ENCODE measurements around the gene TRPM3. TPM values are rescaled to one million over a fixed set of nuclear protein-coding genes. Genes with fewer than 3 reads are reported as not detected.

The TRPM3 gene
- total and polyA plus RNA-seq, 2 donors (not counting 1 experiment from before 2014, with no cell fraction given), result not detected

DNA sequence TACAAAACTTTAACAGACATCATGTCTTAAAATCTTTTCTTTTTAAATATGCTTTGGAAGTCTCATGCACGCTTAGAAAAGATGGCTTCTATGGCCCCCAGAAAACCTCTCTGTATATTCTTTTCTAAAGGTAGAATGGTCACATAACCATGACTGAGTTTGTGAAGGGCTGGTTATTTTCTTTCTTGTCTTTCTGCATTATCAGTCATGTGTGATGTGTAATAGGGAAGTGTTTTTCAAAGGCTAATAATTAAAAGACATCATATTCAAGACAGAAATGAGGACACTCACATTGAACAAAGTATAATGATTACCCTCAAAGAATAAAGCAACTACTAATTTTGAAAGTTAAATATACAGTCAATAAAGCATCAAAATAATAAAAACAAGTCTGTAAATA lies 253.4 kb downstream of the TRPM3 start:
- H3K27me3 ChIP-seq (replicated peaks in 1 of 4; ENCODE audit: control extremely low read depth in 1 of 4, control insufficient read depth in 3 of 4, insufficient read depth in 4 of 4, low read length in 3 of 4), result no peaks in the 10 kb centered on the region
- H3K4me3 ChIP-seq (ENCODE audit: control extremely low read depth in 1 of 5, extremely low read depth in 1 of 5, insufficient read depth in 1 of 5, low read depth in 2 of 5, low read length in 4 of 5), result no peak overlapping the region
- H3K27ac Mint-ChIP-seq, result no peak overlapping the region
- H3K27ac ChIP-seq (ENCODE audit: low read length in 2 of 2), result no peak overlapping the region
- H2AFZ ChIP-seq (ENCODE audit: insufficient read depth, low read depth, low read length, poor library complexity, severe bottlenecking), result no peak overlapping the region
- ChIA-PET POLR2A (no interaction called here), CTCF (no interaction called here)
- H3K9ac ChIP-seq (ENCODE audit: low read length), result no peak overlapping the region
- no peak for TF ChIP-seq CTCF (IDR thresholded peaks at IDR 0.05)
- no peak for TF ChIP-seq EZH2 (IDR thresholded peaks at IDR 0.05; ENCODE audit: borderline replicate concordance, insufficient read depth, low read depth, low read length, poor library complexity, severe bottlenecking)
- no CpG with 5 or more reads among the region's 1 CpG for WGBS (ENCODE audit: insufficient coverage)
- no peaks in the 10 kb centered on the region for H3K36me3 ChIP-seq (replicated peaks in 1 of 2; ENCODE audit: control extremely low read depth in 1 of 2, control insufficient read depth in 1 of 2, extremely low read depth in 1 of 2, insufficient read depth in 2 of 2, low read length in 1 of 2)
- ATAC-seq (ENCODE audit: low read depth) (no peak), DNase-seq (no peak)
- H3K9me3 Mint-ChIP-seq (ENCODE audit: insufficient read depth), result peaks cover 2% of the 10 kb centered on the region
- no peaks in the 10 kb centered on the region for H3K4me1 Mint-ChIP-seq
- H4K20me1 ChIP-seq (ENCODE audit: control insufficient read depth, insufficient read depth, low read length, poor library complexity, severe bottlenecking), result no peaks in the 10 kb centered on the region
- no peaks in the 10 kb centered on the region for H3K4me1 ChIP-seq (ENCODE audit: control insufficient read depth in 2 of 2, insufficient read depth in 2 of 2, low read length in 2 of 2)
- H3K4me2 ChIP-seq (replicated peaks; ENCODE audit: low read depth, low read length, poor library complexity, severe bottlenecking), result no peak overlapping the region
- no peaks in the 10 kb centered on the region for H3K9me3 ChIP-seq (ENCODE audit: control extremely low read depth in 1 of 3, control insufficient read depth in 2 of 3, insufficient read depth in 1 of 3, low read length in 2 of 3)
- no peaks in the 10 kb centered on the region for H3K27me3 Mint-ChIP-seq
- intact Hi-C loops (cut with micrococcal nuclease), result no loop called here
- H3K4me3 Mint-ChIP-seq, result no peak overlapping the region
- H3K79me2 ChIP-seq (ENCODE audit: control insufficient read depth, insufficient read depth, low read length), result no peaks in the 10 kb centered on the region

DNA sequence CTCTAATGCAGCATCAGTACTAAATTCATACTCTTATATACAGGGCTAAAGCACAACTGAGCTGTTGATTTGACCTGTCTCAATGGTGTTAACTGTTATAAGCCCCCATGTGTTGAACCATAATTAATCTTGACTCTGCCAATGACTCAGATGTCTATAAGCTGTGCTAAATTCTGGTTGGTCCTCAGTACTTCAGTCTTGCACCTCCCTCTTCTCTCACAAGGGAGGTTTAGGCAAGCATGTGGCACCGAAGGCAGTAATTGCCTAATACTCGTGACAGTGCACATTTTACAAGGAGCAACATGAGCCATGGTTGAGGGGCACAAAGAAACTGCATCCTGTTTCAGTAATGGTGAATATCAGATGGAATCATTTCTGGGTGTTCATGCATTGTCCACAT lies 255.9 kb downstream of the TRPM3 start:
- CTCF ChIA-PET, result no interaction called here

More for the DNA sequence above, 255.9 kb downstream of the TRPM3 start:
- H3K27me3 Mint-ChIP-seq, result peaks cover 4% of the 10 kb centered on the region
- no peaks in the 10 kb centered on the region for H3K4me1 ChIP-seq (ENCODE audit: control insufficient read depth in 2 of 2, insufficient read depth in 2 of 2, low read length in 2 of 2)
- no peak overlapping the region for H2AFZ ChIP-seq (ENCODE audit: insufficient read depth, low read depth, low read length, poor library complexity, severe bottlenecking)
- ATAC-seq (ENCODE audit: low read depth) (no peak), DNase-seq (no peak)
- peaks cover 2% of the 10 kb centered on the region for H3K9me3 Mint-ChIP-seq (ENCODE audit: insufficient read depth)
- no peak overlapping the region for H3K27ac ChIP-seq (ENCODE audit: low read length in 2 of 2)
- no peaks in the 10 kb centered on the region for H4K20me1 ChIP-seq (ENCODE audit: control insufficient read depth, insufficient read depth, low read length, poor library complexity, severe bottlenecking)
- intact Hi-C loops (cut with micrococcal nuclease), result no loop called here
- TF ChIP-seq EZH2 (IDR thresholded peaks at IDR 0.05; ENCODE audit: borderline replicate concordance, insufficient read depth, low read depth, low read length, poor library complexity, severe bottlenecking), result no peak
- no peak for TF ChIP-seq CTCF (IDR thresholded peaks at IDR 0.05)
- POLR2A ChIA-PET, result no interaction called here
- no peak overlapping the region for H3K9ac ChIP-seq (ENCODE audit: low read length)
- H3K36me3 ChIP-seq (replicated peaks in 1 of 2; ENCODE audit: control extremely low read depth in 1 of 2, control insufficient read depth in 1 of 2, extremely low read depth in 1 of 2, insufficient read depth in 2 of 2, low read length in 1 of 2), result no peaks in the 10 kb centered on the region
- no peak overlapping the region for H3K4me3 Mint-ChIP-seq
- no peaks in the 10 kb centered on the region for H3K79me2 ChIP-seq (ENCODE audit: control insufficient read depth, insufficient read depth, low read length)
- H3K4me3 ChIP-seq (ENCODE audit: control extremely low read depth in 1 of 5, extremely low read depth in 1 of 5, insufficient read depth in 1 of 5, low read depth in 2 of 5, low read length in 4 of 5), result no peak overlapping the region
- no peaks in the 10 kb centered on the region for H3K27me3 ChIP-seq (replicated peaks in 1 of 4; ENCODE audit: control extremely low read depth in 1 of 4, control insufficient read depth in 3 of 4, insufficient read depth in 4 of 4, low read length in 3 of 4)
- H3K27ac Mint-ChIP-seq, result no peak overlapping the region
- no CpG with 5 or more reads among the region's 2 CpGs for WGBS (ENCODE audit: insufficient coverage)
- no peaks in the 10 kb centered on the region for H3K4me1 Mint-ChIP-seq
- H3K4me2 ChIP-seq (replicated peaks; ENCODE audit: low read depth, low read length, poor library complexity, severe bottlenecking), result no peak overlapping the region
- no peaks in the 10 kb centered on the region for H3K9me3 ChIP-seq (ENCODE audit: control extremely low read depth in 1 of 3, control insufficient read depth in 2 of 3, insufficient read depth in 1 of 3, low read length in 2 of 3)
